Kidney capillary endothelial cell (primary cell): ENCODE results near the gene ARHGAP22.
"Not testable (repeated sequence)": the region's sequence is repeated elsewhere in the genome, so short reads cannot be mapped to it uniquely, and the experiment has no call there.

Source experiments
- DNase-seq: peaks from one replicate; pipeline ENCODE4 v3.0.0-alpha.2; 2018; ENCODE audit warnings: low spot score

Gene ARHGAP22

GRCh38 chr10:48450233-48450740 lies 154.6 kb downstream of the ARHGAP22 start:
- no peak for DNase-seq

- DNase-seq = no peak
These were observed 155.2 kb downstream of the ARHGAP22 start for GRCh38 chr10:48449501-48450232.

DNA sequence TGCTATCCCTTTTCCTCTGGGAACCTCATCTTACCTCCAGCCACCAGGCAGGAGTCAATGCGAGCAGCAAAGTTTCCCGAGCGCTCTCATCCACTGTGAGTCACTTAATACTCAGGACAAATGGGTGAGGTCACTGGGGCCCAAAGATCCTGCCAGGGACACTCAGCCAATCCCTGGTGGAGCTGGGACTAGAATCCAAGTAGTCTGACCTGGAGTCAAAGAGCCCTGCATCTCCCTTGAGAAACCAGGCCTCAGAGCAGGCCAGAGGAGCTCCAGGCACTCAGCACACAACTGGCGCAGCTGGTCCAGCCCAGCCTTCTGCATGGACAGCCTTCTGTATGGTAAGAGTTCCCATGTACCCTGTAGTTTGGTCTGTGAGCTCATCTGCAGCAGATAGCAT lies 156.1 kb downstream of the ARHGAP22 start:
- DNase-seq = peak; percentile 76

DNA sequence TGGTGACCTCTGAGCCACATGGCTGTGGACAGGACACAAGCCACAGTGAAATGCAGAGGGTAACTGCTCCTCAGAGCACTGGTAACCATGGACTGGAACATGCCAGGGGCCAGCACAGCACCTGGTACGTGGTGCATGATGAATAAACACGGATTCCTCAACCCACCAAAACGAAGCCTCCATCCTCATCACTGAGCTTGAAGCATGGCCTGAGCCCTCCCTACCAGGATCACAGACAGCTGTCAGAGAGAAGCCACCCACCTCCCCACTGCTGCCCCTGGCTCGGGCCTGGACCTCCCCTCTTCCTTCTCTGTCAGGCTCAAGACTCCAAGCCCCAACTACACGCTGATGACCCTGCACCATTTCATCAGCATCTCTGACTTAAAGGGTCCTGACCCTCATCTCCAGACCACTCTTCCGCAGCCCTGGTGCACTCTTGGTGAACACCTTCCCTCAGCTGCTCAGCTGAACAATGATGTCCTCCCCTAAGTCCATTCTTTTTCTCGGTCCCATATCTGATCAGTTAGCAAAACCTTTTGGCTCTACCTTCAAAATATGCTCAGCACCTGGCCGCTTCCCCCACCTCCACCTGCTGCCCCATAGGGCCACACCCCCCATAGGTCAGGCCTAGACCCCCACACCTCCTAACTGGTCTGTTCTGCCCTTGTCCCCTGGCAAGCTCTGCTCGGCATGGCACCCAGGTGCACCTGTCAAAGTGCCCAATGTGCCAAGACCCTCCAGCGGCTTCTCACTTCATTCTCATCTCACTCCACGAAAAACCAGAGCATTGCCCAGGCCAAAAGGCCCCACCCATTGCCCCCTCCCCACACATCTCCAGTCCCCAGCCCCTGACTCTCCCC lies 157.3 kb downstream of the ARHGAP22 start:
- DNase-seq = no peak

DNA sequence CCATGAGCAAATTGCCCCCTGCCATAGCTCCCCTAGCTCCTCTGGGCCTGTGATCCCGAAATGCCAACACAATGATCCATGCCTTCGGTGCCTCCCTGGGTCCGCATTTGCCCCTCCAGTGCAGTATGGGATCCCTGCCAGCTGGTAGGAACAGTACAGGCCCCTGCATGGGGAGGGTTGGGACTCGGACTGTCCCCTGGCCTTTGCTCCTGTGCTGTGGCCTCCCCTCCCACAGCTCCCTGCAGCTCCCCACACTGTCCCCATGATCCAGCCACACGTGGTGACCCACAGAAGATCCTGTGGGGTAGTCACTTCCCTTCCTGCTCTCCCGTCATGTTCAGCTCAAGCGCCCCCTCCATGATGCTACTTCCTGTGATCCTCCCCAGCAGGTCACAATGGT lies 158.1 kb downstream of the ARHGAP22 start:
- no peak for DNase-seq

- no peak for DNase-seq
These were observed 158.9 kb downstream of the ARHGAP22 start for GRCh38 chr10:48445932-48446331.

- no peak for DNase-seq
These were observed 159.7 kb downstream of the ARHGAP22 start for GRCh38 chr10:48444861-48445841.

DNA sequence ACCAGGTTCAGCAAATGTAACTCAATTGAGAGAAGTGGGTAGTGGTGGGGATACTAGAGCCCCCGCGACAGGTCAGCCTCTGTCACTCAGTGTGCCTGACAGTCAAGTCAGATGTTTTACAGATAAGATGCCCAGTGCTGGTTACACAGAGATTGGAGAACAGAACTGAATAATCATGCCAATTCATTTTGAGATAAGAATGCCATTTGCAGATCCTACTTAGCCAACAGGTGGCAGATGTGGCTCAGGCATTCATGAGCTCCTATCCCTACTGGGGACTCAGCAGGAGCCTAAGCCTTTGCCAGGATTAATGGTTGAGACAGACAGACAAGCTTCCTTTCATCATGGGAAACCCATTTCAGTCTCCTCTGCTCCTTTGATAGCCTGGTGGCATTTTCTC lies 160.6 kb downstream of the ARHGAP22 start:
- DNase-seq = no peak

DNA sequence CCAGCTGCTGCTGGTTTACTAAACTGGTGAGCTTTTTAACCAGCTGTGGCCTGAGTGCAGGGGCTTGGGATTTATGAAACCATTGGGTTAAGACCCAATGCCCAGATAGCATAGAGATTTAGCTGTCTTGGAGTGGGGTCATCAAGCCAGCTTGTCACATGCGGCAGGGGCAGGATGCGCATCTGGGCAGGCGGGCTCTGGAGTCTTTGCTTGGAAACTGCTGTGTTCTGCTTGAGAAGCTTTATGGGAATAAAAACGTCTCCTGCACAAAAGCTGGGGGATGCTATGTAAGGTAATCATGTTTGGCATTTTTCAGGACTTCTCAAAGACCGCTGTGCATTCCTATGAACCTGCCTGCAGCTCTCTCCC lies 162.1 kb downstream of the ARHGAP22 start:
- DNase-seq = no peak

DNA sequence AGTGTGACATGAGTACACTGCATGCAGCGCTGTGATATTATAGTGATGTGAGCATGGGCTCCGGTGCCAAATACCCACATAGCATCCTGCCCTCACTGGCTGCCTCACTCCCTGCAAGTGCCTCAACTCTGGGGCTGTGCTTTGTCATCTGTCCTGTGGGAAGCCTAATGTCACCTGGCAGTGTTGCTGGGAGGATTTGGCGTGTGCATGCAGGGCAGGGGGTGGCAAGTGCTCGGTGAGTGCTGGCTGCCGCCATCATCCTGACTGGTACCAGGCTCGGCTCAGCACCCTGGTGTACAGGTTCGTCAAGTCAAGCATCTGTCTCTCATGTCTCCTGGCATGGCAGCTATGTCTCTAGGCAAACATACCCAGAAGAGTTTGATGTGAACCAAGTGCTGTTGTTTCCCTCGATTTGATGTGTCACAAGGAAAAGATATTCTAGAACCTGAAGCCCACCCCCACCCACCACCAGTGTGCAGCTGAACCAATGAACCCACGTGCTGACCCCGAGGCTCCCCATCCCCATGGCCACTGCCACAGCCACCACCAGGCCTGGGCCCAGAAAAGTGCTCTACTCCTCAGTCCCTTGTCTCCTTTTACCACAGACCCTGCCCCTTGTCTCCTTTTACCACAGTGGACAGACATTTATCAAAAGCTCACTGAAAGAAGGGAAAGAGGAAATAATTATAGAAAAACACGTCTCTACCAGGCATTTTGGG lies 162.6 kb downstream of the ARHGAP22 start:
- DNase-seq = no peak

GRCh38 chr10:48440771-48441170 lies 164.1 kb downstream of the ARHGAP22 start:
- no peak for DNase-seq

DNA sequence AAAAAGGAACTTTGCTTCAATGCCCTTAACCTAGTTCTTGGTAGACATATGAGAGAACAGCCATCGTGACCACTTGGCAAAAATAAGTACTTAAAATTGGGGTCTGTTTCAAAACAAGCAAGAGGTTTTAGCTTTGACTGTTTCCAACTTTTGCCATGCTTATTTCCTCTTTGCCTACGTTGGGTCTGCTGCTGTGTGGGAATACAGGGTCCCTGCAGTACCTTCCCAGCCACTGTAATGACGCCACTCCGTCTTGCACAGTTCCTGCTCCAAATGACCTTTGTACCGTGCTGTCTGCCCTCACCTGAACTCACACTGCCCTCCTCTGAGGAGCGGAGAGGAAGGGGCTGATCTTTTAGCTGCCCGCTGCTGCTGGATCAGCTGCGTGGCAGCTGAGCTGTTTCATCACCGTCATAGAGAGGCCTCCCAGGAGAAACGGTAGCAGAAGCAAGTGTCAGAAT lies 165.3 kb downstream of the ARHGAP22 start:
- no peak for DNase-seq

- DNase-seq = no peak
These were observed 165.8 kb downstream of the ARHGAP22 start for GRCh38 chr10:48439031-48439430.

DNA sequence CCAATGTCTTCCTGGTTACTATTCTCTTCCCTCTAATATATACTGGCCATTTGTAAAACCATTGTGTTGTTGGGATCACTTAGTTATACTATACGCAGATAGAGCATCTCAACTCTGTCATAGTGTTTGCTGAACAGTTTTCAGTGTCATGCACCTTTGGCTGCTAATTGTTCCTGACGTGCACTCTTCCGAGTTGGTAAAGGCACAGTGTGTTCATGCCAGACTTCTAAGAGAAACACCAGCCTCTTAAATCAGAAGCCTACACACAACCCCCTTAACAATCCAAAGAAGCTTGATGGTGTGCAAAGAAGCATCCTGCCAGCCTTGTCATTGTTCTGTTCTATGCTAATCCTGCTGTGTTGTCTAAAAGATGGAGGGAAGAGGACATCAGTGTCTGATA lies 167.3 kb downstream of the ARHGAP22 start:
- no peak for DNase-seq

GRCh38 chr10:48431871-48432270 lies 173.0 kb downstream of the ARHGAP22 start:
- no peak for DNase-seq

GRCh38 chr10:48430402-48430993 lies 174.4 kb downstream of the ARHGAP22 start:
- peak; percentile 10 for DNase-seq

DNA sequence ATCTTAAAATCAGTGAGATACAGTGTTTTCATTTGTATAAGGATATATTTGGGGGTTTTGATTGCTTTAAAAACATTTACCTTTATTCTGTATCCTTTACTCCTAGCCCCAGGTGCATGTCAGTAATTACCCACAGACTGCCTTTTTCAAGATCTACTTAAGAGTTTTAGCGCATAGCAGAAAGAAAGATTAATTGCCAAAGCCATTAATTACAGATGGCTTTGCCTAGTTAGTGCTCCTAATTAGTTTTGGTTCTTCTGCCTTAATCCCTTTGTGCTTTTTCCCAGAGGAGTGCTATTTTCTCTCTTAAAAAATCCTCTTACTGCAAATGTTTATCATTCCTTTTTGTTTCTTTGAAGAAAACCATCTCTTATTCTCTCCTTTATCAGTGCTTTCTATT lies 175.6 kb downstream of the ARHGAP22 start:
- no peak for DNase-seq

DNA sequence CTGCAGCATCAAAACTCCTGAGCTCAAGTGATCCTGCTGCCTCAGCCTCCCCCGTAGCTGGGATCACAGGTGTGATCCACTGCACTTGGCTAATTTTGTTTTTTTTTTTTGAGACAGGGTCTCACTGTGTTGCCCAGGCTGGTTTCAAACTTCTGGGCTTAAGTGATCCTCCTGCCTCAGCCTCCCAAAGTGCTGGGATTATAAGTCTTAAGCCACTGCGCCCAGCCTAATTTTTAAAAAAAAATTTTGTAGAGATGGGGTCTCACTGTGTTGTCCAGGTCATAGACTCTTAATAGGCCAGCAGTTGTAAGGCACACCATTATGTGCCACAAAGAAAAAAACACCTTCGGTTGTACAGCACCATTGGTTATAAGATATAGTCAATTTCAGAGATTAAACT lies 176.0 kb downstream of the ARHGAP22 start:
- DNase-seq = no peak

DNA sequence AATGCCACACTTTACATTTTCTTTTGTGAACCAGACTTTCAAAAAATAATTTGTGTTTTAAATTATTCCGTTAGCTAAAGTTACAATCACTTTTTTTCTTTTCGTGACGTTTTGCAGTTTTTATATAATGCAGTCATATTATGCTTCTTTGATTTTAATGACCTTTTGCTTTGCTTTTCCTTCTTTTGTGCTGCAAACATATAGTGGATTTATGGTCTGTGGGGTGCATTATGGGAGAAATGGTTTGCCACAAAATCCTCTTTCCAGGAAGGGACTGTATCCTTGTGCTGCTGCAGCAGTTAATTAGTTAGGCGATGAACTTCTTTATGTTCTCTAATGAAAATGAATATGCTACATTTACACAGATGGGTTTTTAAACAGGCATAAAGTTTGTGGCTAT lies 181.0 kb downstream of the ARHGAP22 start:
- no peak for DNase-seq

DNA sequence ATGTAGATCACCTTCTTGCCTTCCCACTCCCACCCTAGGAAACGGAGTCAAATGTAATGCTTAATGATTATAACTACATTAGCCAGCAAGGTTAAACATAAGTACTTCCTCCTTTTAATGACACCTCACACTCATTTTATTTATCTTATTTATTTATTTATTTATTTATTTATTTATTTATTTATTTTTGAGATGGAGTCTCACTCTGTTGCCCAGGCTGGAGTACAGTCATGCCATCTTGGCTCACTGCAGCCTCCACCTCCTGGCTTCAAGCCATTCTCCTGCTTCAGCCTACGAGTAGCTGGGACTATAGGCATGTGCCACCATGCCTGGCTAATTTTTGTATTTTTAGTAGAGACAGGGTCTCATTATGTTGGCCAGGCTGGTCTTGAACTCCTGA lies 183.0 kb downstream of the ARHGAP22 start:
- not testable (repeated sequence) for DNase-seq

- DNase-seq = no peak
These were observed 185.2 kb downstream of the ARHGAP22 start for GRCh38 chr10:48419714-48420113.
